ENCODE results near the gene RERE.
A peak's percentile ranks its signal among the peaks of the same experiment; 100 is the strongest.
"Not testable (repeated sequence)": the region's sequence is repeated elsewhere in the genome, so short reads cannot be mapped to it uniquely, and the experiment has no call there.

Gene RERE

DNA sequence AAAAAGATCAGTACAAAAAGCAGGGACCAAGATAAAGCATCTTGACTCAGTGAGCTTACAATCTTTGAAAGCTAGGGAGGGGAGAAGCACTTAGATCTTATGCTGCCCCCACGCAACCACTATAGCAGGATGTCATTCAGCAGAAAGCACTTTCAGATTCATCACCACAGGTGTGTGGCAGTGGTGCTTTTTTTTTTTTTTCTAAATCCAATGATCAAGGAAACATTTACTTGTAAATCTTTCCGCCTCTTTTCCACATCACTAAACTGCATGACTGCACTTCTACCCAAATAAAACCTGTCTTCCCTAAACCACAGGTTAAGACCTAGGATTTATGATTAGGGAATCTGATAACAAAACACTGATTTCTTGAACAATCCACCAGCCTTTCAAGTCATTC, 344.8 kb downstream of the RERE start:
- no peak for DNase-seq

DNA sequence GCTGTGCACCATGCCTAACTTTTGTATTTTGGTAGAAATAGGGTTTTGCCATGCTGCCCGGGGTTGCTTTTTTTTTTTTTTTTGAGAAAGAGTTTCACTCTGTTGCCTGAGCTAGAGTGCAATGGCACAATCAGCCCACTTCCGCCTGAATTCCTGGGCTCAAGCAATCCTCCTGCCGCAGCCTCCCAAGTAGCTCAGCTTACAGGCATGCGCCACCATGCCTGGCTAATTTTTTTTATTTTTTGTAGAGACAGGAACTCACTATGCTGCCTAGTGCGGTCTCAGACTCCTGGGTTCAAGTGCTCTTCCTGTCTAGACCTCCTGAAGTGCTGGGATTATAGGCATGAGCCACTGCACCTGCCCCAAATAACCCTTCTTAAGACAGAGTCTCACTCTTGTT, 346.0 kb downstream of the RERE start:
- no peak for DNase-seq

DNA sequence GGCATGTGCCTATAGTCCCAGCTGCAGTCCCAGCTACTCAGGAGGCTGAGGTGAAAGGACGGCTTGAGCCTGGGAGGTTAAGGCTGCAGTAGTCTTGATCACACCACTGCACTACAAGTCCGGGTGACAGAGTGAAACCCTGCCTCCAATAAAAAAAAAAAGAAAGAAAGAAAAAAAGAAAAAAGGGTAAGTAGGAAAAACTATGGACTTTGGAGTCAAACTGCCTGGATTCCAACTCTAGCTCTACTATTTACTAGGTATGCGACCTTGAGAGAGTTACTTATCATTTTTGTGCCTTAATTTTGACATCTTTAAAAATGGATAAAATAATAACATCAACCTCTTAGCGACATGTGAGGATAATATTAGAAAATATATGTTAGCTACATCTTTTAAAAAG, 348.7 kb downstream of the RERE start:
- DNase-seq, result no peak

DNA sequence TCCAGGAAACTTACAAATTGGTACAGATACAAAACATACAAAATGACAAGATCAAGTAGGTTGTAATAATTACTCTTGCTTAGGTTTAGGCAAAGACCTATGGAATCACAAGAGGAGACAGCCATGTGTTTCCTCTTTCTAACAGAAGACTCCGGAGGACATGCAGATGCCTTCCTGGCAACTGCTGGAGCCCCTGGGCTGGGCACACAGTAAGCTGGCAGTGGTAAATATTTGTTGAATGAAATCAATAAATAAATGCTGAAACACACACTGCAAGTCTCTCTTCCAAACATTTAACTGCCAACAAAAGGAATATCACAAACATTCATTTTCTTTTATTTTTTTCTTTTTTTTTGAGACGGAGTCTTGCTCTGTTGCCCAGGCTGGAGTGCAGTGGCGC, 350.1 kb downstream of the RERE start:
- DNase-seq, result no peak

DNA sequence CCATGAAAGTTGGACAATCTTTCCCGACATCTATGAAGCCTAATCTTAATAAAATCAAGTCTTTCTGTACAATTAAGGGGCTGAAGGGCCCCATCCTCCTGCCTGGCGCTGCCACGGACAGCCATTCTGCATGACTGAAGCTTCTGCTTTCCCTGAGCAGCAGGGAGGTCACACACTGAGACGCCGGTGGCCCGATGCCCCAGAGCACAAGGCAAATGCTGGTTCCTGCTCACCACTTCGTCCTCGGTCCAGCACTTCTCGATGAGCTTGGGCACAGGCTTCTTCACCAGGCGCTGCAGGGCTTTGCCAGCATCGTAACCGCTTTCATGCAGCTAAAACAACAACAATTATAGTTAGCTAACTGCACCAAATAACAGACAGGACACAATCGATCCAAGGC, 351.7 kb downstream of the RERE start:
- peak in 6 of 14 donors; percentile 18 to 66 (median 22) for DNase-seq

DNA sequence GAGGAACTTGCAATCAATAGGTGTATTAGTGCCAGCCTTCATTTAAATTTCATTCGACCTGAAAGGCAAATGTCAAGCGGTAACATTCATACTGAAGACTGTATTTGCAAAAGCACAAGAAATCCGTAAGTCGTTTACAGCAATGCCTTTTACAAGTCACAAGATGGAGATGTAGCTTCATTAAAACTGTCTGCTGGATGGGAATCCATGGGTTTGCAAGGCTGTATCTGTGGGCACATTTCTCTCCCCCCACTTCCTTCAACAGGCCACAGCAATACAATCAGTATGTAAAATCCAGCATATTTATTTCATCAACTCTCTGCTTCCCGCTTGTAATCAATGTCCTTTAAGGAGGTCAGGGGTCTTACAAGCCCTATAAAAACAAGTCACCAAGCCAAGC, 352.4 kb downstream of the RERE start:
- DNase-seq, result no peak

DNA sequence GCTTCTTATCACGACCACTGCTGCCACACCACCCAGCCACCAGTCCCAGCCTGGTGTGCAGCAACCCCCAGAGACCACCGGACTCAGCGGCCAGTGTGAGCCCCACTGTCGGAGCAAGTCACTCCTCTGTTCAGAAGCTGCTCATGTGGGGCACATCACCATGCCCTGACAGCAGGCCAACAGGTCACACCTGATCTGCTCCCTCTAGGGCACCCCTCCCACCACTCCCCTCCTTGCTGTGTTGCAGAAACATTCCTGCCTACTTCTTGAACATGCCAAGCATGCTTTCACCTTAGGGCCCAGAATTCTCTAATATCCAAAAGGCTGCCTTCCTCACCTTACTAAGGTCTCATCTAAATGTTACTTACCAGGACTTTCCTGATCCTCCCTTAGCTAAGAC, 353.1 kb downstream of the RERE start:
- no peak for DNase-seq

DNA sequence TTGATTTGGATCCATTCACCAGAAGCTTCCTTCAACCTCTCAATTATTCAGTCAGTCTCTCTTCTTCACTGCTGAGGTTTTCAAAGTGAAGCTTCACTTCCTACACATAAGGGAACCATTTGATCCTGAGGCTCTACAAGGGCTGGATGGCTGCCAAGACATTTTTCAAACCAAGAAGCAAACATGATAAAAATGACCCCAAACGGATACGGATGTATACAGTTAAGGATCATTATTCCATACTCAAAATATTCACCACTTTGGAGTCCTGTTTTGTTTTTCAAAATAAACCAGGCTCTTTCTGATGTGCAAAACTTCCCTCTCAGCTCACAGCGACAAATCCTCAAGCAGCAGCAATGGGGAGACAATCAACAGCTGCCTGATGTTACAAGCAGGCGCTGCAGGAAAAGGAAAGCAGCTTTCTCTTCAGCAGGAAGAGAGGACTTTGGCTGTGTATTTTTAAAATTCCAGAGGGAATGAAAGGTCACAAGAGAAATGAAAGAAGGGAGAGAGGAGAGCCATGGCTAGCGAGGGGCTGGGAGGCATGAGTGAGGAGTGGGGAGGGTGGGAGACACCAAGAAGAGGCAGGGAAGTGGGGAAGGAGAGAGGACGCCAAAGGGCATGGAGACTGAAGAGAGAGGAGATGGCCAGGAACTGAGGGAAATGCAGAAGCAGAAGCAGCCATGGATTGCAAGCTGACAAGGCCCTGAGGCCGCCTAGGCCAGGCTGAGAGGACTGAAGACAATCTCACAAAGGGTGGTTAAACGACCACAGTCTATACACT, 354.1 kb downstream of the RERE start:
- DNase-seq, result peak in 3 of 14 donors; percentile 15 to 33 (median 23)

DNA sequence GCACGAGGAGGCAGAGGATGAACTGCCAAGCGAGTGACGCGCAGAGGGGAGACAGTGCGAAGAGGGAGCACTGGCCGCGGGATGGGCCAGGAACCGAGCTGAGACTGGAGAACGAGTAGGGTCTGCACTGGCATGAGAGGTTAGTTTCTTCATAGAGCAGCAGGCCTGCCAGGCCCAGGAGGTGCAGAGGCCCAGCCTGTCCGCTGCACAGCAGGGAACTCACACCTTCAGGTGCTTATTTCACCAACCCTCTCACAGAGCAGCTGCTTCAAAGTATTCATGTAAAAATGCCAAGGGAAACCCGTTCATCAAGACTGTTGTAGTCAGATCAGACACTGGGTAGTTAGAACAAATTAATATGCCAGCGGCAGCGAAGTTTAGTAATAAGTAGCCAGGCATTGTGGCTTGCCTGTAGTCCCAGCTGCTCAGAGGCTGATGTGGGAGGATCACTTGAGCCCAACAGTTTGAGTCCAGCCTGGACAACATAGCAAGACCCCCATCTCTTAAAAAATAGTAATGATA, 355.0 kb downstream of the RERE start:
- DNase-seq, result peak in 1 of 14 donors; percentile 55

DNA sequence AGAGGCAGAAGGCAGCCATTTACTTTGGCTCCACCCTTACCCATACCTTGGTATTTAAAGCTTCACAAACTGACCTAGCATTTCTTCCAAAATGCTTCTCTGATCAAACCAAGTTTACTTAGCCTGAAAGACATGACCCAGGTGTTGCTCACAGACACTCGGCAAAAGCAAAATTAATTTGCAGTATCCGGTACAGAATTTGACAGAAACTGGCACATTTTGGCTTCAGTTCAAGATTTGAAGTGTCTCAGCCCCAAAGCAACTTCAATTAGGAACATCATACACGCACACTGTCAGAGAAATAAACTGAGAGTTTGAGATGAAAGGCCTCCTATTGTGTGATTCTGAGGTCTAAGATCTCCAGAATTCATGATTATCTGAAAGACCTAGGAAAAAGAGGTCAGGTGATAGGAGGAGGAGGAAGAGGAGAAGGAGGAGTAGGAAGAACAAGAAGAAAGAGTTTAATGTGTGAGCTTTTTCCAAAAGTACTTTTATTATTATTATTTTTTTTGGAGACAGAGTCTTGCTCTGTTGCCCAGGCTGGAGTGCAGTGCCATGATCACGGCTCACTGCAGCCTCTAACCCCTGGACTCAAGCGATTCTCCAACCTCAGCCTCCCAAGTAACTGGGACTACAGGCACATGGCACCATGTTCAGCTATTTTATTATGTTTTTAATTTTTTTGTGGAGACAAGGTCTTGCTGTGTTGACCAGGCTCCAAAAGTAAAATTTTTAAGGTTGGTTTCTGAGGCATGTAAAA, 355.9 kb downstream of the RERE start:
- peak in 1 of 14 donors; percentile 10 for DNase-seq

DNA sequence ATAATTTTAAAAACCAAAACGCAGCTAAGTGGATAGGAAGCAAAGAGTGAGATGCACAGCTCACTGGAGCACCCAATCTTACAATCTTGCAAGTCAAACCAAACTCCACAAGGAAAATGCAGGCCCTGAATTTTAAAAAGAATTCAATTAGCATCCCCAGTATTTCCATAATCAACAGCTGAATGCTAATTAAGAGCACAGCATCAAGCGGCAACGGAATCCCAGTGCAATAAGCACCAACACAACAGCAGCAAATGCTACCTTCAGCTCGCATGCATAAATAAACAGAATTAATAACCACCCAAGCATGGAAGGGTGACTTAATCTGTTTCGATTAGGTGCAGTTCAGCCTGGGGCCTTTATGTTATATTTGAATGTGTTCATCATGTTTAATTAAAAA, 356.7 kb downstream of the RERE start:
- DNase-seq, result no peak

DNA sequence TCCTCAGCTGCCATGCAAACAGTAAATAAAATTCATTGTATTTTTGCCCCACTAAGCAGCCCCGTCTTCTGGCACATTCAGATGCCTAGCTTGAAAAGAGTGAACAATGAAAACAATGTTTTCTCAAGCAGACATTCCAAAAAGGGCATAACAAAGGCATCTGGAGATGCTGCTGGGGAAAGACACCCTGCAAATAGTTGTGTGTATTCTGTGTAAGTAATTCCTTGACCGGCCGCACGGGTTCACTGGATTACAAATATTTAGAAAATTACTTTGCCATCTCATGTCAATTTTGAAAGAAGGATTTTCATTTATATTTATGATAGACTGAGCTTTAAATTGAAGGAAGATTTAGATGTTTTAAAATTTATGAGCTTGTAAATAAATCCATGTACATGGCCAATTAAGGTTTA, 357.3 kb downstream of the RERE start:
- DNase-seq, result no peak

DNA sequence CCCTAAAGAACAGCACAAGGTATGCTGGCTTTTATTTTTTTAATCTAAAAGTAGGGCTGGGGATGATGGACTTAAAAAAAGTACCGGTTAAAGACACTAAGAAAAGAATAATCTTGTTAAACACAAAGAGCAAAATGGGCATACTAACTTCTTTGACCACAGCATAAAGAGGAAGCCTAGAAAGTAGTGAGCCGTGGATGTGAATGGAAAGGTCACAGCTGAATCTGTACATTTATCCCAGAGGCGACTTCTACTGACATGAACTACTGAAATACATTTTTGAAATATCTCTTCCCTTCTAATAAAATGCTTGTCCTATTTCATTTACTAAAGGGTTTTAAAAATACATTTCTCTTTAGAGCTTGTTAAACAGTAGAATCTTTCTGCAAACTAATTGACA, 358.8 kb downstream of the RERE start:
- no peak for DNase-seq

DNA sequence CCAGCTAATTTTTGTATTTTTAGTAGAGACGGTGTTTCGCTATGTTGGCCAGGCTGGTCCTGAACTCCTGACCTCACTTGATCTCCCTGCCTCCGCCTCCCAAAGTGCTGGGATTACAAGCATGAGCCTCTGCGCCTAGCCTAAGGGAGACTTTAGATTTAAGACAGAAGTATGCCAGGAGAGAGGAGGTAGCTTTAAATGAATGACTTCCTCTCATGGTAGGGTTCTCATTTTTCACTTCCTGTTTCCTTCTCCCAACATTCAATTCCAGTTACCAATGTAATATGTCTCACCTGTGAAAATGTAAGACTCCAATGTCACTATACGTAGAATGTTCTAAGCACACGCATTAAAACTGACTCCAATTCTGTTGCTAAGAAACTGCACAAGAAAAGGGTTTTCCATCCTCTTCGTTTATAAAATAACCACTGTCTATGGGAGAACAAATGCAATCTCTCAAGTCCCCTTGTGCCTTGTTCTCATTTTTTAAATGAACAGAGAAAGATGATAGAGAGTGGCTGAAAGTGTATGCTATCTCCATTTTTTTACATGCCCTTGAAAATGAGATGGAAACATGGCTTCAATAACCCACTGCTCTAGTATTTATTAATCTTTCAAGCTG, 359.6 kb downstream of the RERE start:
- DNase-seq, result no peak

DNA sequence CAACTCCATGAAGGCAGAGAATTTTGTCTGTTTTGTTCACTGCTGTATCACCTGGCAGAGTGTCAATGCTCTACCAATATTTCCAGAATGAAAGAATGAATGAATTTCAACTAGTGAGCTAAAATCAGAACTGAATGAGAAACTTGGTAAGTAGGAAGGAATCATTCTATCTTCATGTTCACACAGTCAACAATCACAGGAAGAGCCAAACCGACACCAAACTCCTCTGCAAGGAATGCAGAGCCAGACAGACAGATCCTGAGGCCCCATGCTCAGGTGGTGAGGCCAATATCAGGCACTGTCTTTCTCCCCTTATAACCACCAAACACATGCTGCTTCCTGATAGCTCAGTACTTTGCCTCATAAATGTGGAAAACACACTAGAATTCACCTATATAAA, 360.4 kb downstream of the RERE start:
- DNase-seq, result no peak

DNA sequence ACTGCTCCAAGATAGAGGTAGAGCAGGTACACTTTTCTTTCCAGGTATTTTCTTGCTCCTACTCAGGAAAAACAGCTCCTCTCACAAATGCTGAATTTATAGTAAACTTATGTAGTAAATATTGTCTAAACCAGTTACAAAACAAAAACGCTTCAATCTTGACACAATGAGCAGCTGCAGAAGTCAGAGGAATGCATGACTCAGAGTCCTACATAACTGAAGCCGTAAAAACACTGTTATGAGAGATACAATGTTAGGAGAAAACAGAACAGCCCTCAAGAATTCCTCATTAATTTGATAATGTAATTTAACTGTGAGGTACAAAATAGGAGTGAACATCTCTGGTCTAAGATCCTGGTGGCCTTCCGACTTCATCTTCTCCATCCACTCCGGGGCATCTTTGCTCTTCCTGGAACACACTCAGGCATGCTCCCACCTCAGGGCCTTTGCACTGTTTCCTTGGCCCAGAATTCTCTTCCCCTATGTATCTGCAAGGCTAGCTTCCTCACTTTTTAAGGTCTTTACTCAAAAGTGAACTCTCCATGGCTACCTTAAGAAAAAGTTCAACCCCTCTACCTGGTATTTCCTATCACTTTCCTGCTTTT, 361.0 kb downstream of the RERE start:
- DNase-seq, result no peak

DNA sequence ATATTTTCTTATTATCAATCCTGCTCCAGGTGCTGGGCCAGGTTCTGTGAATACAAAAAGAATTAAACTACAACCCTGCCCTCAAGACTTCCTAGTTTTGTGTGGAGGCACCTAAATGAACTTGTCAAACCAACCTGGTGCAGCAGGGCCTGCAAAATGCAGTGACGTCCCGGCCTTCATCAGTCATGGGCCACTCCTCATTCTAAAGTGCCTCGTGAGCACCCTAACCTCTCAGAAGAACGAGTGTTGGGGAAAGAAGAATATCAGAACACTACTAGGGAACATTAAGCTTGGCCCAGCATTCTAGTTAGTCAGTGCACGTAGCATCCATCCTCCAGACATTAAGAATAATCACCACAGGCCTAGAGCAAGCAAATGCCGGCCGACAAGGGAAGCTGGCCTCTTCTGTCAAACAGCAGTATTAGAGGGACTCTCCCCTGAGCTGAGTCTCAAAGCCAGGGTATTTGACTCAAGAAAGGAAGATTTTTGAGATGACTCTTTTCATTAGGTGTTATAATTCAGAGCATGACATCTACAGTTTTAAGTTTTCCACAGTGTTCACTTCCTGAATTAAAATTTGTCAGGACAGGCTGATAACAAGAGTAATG, 361.6 kb downstream of the RERE start:
- DNase-seq, result no peak

DNA sequence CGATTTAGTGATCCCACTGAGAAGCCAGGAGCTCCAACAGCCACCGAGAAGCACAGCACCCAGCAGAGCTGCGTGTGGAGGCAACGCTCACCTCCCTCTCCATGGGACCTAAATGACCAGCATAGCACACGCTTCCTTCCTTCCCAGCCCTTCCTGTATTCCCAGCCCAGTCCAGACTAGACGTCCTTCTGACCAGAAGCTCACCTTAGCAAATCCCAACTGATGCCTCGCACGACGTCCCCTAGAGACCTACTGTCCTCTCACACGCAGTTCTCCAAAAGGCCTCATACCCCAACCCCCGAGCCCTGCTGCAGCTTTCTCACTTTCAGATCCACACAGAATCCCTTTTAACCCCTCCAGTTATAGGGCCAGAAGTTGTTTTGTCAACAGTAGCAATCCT, 367.1 kb downstream of the RERE start:
- no peak for DNase-seq

DNA sequence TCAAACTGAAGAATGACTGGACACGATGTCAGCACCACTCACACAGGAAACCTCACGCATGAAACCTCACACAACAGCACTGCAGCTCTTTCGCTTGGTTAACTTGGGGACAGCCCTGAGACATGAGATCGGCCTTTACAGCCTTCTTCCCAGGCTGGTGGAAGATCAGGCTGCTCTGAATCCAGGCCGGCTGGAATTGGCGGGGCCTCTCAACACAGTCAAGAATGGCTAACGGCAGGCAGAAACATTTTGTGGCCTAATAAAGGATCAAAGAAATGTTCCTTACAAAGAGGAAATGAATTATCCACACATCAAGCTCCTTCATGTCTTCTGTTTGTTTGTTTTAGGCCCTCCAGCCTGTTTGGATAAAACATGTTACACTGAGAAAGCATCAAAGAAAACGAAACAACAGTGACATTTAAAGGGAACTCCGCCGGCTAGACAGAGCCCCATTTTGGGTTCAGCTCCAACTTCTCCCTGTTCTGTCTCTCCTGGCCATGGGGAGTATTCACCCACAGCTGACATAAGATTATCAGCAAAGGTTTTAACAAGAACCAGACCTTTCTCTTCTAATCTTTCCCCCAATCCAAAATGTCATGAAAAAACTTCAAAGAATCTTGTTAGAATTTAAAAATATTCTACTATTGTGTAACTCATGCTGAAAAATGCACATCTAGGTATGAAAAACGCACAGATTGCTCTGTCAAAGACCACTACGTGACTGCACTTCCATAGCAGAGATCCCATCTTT, 368.4 kb downstream of the RERE start:
- DNase-seq, result peak in 1 of 14 donors; percentile 23

DNA sequence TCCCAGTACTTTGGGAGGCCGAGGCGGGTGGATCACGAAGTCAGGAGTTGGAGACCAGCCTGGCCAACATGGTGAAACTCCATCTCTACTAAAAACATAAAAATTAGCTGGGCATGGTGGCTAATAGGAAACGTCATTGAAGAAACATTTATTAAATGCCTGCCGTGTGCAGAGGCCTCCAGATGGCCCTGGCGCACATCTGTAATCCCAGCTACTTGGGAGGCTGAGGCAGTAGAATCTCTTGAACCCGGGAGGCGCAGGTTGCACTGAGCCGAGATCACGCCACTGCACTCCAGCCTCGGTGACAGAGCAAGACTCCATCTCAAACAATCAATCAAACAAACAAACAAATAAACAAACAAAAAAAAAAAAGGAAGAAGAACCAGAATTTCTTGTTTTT, 368.9 kb downstream of the RERE start:
- DNase-seq, result not testable (repeated sequence)

DNA sequence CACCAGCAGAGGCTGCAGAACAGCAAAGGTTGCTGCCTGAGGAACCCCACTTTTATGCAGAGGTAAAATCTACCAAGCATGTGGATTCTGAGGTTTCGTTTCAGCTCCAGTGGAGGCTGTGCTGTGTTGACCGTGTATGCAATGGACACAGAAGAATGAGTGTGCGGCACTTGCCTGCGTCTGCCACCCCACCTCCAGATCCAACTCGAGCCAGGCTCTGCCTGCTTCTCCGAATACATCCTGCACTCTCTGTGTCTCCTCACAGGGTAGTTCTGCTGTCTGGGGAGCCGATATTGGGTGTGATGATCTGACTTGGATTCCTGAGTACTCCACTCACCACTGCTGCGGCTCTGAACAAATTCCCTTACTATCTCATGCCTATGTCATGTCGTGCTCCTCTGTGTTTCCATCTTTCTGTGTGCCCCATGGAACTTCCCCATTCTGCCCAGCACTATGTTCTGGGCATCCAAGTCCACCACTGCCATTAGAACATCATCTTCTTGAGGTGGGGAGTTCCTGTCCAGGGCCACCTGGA, 369.8 kb downstream of the RERE start:
- no peak for DNase-seq
